GM15510 (cell line): ENCODE data around the gene GNG8.
A peak's percentile ranks its signal among the peaks of the same experiment; 100 is the strongest.

Experiments used
- POLR2A ChIP-seq: IDR thresholded peaks from 3 replicates; pipeline ENCODE4 v1.6.1; 2011; ENCODE audit warnings: borderline replicate concordance; ENCODE audit not compliant: insufficient read length; ENCODE audit errors: extremely low read depth

Gene GNG8

DNA sequence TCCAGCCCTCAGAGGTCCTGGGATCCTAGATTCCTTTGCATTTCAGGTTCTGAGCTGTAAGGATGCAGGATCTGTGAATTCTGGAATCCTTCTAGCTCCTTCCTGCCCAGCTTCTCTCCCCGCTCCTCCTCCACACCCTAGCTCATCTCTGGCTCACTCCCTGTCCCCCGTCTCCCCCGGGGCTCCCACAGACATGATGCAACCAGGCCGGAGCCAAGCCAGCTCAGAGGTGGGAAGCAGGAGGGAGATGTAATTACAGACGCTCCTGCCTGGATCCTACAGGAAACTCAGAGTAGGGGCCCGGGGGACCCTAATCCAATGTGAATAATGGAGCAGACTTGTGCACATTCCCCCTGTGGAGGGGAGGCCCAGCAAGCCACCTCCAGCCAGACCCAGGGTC is 4.5 kb downstream of the GNG8 start:
- no peak for TF ChIP-seq POLR2A

DNA sequence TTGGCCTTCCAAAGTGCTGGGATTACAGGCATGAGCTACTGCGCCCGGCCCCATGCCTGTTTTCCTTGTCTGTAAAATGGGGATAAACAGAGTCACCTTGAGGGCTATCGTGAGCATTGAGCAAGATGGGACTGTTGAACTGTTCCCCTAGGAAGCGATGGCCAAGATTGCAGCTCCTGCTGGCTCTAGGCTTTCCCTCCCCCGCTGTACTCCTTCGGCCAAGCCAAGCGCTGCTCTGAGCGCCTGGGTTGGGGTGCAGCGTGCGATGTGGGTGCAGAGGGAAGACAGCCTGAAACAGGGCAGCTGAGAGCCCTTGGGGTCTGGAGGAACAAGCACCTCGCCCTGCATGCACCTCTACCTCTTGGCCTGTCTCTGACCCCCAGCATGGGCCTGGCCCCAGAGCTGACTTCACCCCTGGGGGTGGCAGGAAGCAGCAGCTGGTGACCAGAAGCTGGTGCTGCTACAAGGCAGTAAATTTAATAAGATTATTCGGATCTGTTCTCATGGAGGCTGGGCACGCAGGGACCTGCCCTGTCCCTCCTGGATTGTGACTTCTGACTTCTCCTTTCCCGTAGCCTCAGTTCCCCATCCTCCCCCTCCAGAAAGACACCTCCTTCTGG is 5.3 kb downstream of the GNG8 start:
- TF ChIP-seq POLR2A, result no peak

DNA sequence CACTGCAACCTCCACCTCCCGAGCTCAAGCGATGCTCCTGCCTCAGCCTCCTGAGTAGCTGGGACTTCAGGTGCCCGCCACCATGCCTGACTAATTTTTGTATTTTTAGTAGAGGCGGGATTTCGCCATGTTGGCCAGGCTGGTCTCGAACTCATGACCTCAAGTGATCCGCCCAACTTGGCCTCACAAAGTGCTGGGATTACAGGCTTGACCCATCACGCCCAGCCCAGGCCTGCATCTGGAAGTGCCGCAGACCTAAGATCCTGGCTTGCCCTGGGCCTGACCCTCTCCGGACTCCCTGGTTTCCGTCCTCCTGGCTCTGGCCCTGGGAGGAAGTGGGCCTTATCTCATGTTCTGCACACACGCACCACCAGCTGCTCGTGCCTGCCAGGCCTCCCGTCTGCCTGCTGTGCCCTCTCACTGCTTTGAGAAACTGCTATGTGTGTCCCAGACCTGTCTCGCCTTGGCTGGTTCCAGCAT is 6.4 kb downstream of the GNG8 start:
- TF ChIP-seq POLR2A, result no peak

DNA sequence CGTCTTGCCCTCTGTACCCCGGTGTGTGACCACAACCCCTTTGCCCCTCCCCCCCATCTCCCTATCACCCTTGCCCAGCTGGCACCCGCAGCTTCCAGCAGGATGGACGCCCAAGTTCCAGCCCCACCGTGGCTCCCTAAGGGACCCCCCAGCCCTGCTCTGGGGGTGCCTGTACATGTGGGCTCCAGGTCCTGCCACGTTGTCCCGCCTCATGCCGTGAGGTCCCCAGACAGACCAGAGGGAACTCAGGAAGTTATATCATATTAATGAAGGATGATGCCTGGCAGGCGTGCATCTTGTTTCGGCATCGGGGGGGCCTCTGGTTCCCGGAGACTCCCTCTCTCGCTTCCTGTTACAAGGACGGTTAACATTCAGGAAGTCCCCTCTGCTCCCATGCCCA is 9.6 kb downstream of the GNG8 start:
- TF ChIP-seq POLR2A, result no peak

DNA sequence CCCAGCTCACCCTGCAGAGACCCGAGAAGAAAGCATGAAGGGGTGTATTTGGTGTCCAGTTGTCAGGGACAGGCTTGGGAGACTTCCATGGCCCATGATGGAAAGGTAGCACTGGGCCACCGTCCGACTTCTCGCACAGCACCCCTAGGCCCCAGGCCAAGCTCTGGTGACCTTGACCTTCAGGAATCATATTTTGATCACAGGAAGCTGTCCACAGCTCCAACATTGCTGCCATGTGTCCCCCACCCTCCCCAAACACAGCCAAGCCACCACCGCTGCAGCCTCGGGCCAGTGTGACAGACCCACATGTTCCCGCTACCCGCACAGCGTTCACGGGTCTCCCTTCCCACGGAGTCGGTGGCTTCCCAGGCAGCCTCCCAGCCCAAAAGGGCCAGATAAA is 10.3 kb downstream of the GNG8 start:
- TF ChIP-seq POLR2A, result no peak

DNA sequence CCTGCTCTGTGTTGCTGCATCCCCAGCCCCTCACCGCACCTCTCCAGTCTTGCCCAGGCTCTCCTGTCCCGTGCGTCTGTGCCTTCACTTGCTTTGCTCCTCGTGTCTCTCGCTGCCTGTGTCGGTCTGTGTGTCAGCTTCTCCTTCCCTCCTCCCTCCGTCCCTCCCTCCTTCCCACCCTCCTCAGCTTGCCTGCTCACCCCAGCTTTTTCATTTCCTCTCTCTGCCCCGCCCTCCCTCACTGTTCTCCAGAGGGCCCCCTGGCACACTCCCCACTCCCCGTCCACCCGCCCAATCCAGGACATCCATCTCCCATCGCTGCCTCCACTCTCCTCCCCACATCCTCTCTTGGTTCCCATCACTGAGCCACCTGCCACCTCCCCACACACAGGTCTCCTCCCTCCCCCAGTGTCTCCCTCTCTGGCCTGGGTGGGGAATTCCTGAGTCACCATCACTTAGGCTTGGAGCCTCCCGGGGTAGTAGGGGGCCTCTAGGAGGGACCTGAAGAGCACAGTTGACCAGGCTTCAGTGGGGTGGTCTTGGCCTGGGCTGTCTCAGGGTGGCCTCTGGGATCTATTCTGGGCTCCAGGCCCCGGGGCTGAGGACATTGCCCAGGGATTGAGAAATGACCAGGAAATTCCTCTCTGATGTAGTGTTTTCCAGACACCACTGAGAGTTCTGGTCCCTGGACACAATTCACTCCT is 10.9 kb downstream of the GNG8 start, which contains the start of gene PTGIR:
PTGIR (minus strand) TSS at position 132 of the 704 bp plus-strand sequence. CDS start 864 bp downstream, outside the sequence.
- TF ChIP-seq POLR2A, result peak; percentile 30

DNA sequence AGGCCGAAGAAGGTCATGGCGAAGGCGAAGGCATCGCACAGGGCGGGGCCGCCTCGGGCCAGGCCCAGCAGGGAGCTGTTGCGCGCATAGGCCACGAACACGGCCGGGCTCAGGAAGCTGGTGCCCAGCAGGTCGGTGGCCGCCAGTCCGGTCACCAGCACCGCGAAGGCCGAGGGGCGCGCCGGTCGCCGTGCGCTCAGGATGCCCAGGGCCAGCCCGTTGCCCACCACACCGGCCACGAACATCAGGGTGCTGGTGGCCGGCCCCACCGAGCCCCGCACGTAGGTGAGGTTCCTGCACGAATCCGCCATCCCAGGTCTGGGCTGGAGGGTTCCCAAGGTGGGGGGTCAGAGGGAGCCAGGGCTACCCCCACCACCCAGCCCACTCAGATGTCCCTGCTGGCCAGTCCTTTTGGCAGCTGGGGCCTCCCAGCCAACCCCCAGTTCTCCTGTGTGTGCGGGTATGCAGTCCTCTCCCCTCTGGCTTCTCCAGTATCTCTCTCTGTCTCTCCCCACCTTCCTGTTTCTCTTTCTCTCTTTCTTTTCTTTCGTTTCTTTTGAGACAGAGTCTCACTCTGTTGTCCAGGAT is 12.0 kb downstream of the GNG8 start:
- no peak for TF ChIP-seq POLR2A

DNA sequence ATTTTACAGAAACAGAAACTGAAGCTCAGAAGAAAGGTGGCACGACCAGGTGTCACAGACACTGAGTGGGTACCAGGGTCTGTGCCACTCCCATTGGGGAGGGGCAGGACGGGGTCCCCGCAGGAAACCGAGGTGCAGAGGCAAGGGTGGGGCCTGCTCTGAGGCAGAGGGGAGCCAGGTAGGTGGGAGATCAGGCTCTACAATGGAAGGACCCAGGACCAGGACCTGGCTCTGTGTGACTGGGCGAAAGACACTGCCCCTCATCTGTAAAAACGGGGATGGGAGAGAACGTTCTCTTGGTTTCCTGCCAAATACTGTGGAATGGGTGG is 13.9 kb downstream of the GNG8 start:
- TF ChIP-seq POLR2A, result no peak

DNA sequence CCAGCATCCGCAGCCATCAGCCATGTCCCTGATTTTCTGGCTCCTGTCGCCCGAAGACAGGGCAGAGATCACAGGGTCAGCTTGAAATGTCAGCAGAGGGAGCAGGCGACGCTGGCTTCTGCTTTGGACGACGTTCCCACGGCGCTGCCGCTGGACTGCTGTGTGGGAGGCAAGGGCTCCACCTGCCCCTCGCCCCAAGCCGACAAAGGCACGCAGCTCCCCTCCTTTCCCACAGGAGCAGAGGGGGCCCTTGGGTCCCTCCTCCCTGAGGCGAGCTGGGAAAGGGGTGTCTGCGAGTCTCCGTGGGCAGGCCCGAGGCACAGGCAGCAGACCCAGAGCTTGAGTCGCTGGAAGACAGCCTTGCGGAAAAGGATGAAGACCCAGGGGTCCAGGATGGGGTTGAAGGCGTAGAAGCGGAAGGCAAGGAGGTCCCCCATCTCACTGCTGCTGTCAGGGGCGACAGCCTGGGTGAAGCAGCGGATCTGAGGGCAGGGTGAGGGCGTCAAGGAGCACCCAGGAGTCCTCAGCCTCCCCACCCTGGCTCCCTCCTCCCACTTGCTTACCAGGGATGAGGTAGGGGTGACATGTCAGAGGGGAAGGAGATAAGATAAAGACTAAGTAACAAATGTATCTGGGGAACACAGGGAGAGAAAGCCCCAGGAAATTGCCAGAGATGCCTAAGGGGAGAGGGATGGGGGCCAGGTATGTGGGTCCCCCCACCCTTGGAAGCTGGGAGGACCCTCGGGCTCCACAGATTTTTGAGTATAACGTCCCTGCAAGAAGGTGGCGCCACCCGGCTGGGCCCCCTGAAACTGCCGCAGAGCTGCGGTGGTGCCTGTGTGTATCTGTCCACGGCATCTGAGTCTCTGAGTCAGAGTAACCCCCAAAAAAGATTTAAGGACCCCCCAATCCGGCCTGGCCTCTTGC is 14.5 kb downstream of the GNG8 start:
- TF ChIP-seq POLR2A, result no peak

DNA sequence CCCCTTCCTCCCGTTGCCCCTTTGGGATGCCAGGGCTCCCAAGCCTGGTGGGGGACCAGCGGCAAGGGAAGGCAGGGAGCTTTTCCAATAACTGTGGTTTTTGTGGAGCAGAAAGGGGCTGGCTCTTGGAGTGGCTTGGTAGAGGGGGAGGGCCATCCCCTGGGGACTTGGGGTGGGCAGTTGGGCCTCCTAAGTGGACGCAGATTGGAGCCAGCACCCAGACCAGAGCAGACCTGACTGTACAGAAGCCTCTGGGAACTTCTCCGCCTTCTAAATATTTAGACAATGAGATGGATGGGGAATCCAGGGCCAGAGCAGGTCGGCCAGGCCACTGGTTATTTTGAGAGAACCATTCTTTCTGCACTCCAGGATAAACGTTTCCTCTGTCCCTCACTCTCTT is 15.3 kb downstream of the GNG8 start:
- no peak for TF ChIP-seq POLR2A

DNA sequence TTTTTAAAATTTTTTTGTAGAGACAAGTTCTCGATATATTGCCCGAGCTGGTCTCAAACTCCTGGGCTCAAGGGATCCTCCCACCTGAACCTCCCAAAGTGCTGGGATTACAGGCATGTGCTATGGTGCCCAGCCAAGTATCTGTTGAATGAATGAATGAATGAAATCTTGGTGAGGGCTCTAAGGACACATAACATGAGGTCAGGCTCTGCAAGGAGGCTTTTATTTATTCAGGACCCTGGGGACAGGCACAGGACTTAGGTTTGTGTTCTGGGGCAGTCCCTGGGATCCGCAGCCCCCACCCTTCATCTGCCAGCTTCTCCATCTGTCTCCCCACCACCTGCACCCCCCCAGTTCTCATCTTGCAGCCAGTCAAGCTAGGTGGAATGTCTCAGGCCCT is 15.7 kb downstream of the GNG8 start:
- no peak for TF ChIP-seq POLR2A

DNA sequence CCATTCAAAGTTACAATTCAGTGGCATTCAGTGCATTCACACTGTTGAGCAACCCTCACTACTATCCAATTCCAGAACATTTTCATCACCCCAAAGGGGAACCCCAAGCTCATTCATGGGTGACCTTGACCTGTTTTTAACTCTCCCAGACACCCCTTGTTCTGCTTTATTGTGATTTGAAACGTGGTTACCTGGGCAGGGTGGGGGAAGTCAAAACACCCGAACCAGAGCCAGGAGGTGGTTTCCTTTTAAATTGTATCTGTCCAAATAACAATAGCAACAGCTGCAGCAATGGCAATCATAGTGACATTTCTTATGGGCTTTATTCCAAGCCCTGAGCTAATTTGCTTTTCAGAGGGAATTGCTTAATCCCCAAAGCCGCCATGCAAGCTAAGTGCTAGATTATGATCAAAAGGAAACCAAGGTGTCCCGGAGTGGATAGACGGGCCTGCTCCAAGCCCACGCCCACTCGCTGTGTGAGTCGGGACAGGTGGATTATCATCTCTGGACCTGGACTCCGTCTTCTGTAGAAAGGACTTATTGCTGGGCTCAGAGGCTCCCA is 17.3 kb downstream of the GNG8 start:
- no peak for TF ChIP-seq POLR2A

DNA sequence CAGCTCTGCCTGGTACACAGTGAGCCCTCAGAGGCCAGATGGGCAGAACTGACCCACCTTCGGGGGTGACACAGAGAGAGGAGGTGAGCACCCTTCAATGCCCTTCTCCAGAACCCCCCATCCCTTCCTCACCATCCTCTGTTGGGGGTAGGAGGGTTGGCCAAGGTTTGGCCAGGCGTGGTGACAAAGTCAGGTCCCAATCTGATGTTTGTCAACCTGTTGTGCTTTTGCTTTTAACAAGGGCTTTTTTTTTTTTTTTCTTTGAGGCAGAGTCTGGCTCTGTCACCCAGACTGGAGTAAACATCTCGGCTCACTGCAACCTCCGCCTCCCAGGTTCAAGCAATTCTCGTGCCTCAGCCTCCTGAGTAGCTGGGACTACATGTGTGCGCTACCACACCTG is 18.4 kb downstream of the GNG8 start:
- TF ChIP-seq POLR2A, result no peak

DNA sequence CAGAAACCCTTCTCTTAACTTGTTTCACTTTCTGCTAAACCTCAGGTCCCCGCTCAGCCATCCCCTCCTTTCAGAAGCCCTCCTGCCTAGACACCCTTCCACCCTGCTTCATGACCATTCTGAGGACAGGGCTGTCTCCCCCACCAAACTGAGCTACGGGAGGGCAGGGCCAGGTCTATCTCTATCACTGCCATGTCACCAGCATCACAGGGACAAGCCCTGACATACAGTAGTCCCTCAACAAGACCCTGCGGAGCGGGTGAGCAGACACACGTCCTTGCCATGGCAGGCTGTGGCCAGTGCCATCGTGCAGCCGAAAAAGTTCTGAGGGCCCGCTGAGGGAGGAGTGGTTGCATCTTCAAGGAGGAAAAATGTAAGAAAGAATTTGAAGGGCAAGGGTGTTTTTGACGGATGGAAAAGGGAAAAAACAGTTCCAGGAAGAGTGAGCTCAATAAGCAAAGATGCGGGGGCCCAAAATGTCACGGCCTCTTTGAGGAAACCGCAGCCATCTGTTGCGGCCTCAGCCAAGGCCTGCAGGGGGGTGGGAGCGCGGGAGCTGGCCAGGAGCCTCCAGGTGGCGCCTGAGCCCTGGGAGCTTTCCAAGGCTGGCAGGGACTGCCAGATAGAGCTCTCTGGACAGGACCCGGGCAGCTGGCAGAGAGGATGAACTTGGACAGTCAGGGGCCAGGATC is 19.2 kb downstream of the GNG8 start:
- no peak for TF ChIP-seq POLR2A

DNA sequence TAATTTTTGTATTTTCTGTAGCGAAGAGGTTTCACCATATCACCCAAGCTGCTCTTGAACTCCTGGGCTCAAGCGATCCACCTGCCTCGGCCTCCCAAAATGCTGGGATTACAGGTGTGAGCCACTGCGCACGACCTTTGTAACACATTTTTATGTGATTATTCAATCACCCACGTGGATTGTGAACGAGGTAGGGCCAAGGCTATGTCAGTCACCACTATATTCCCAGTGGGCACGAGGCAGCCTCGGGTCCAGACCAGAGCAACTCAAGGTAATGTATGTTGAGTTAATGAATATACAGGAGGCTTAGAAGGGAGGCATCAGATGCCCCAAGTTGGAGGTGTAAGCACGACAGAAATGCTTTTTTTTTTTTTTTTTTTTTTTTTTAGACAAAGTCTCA is 20.0 kb downstream of the GNG8 start:
- no peak for TF ChIP-seq POLR2A

DNA sequence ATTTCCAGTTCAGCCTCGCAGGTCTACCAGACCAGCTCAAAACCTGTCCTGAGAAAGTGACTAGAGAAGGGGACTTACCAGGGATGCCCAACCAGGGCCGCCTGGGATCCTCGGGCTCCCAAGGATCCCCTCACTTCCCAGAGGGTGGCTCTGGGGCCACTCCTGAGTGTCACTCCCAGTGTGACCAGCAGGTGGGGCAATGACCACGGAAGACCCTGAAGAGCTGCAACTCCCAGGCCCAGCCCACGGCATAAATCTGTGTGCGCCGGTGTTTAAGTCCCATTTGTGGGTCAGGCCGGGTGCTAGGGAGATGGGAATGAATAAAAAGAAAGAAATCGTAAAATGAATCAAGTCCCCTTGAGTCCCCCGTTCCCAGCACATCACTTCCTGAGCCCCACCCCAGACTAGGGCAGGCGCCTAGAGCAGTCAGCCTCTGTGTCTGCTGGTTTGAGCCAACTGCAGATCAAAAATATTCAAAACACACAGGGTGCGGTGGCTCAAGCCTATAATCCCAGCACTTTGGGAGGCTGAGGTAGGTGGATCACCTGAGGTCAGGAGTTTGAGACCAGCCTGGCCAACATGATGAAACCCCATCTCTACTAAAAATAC is 21.8 kb downstream of the GNG8 start:
- no peak for TF ChIP-seq POLR2A
